Measurements from ENCODE around the gene GRK6. TPM values are rescaled to one million over a fixed set of nuclear protein-coding genes. Genes with fewer than 3 reads are reported as not detected.

GRK6 gene
- total and polyA plus RNA-seq, 9 of the 15 experiments (the other 6 are each of a cell fraction or from before 2014, with no cell fraction given) = 0.63 to 122 (median 44.5) TPM

DNA sequence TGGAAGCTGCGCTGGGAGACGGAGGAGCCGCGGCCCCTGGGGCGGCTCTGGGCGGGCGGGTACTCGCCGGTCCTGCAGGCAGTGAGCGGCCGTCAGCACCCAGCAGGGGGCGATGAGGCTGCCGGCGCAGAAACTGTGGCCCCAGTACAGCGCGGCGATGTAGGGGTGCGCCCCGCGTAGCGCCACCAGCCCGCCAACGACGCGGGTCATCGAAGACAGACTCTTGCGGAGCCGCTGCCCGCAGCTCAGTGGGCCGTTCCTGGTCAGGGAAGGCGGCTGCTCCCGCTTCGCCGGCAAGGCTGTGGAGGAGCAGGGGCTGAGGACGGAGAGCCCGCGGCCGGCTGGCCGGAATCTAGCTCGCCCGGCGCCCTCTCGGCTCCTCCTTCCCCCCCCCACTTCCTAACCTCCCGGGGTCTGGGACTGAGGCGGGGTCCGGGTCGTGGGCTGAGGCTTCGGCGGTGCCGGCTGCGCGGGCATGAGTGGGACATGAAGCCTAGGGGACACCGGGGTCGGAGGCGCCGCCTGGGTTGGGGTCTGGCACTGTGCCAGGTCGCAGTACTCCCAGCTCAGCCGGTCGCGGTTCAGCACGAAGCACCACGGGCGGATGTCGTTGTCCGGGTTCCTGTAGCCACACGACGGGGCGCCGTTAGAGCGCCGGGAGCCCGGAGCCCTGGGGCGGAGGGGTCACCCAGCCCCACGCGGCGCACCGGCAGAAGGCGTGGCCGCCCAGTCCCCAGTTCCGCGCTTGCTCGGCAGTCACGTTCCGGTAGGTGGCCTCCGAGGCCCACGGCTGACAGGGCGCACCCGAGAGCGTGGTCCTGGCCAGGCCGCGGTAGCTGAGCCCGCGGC, 22.5 kb upstream of the GRK6 start (continued):
- TF ChIP-seq CBX3 (IDR thresholded peaks at IDR 0.05; ENCODE audit: borderline replicate concordance in 1 of 2, low read length in 2 of 2) (peak in 1 of 2 experiments; percentile 73; a peak in 1 of 3 replicates), ZNF354B (CRISPR knock-in tag; IDR thresholded peaks at IDR 0.05) (no peak), MAFG (tag; conservative IDR thresholded peaks at IDR 0.05) (no peak), MIER1 (IDR thresholded peaks at IDR 0.05; ENCODE audit: low read depth) (no peak), ARID1B (IDR thresholded peaks at IDR 0.05) (peak; percentile 55), NFIC (IDR thresholded peaks at IDR 0.05) (peak; percentile 100)
- TF ChIP-seq, protein P1, sequence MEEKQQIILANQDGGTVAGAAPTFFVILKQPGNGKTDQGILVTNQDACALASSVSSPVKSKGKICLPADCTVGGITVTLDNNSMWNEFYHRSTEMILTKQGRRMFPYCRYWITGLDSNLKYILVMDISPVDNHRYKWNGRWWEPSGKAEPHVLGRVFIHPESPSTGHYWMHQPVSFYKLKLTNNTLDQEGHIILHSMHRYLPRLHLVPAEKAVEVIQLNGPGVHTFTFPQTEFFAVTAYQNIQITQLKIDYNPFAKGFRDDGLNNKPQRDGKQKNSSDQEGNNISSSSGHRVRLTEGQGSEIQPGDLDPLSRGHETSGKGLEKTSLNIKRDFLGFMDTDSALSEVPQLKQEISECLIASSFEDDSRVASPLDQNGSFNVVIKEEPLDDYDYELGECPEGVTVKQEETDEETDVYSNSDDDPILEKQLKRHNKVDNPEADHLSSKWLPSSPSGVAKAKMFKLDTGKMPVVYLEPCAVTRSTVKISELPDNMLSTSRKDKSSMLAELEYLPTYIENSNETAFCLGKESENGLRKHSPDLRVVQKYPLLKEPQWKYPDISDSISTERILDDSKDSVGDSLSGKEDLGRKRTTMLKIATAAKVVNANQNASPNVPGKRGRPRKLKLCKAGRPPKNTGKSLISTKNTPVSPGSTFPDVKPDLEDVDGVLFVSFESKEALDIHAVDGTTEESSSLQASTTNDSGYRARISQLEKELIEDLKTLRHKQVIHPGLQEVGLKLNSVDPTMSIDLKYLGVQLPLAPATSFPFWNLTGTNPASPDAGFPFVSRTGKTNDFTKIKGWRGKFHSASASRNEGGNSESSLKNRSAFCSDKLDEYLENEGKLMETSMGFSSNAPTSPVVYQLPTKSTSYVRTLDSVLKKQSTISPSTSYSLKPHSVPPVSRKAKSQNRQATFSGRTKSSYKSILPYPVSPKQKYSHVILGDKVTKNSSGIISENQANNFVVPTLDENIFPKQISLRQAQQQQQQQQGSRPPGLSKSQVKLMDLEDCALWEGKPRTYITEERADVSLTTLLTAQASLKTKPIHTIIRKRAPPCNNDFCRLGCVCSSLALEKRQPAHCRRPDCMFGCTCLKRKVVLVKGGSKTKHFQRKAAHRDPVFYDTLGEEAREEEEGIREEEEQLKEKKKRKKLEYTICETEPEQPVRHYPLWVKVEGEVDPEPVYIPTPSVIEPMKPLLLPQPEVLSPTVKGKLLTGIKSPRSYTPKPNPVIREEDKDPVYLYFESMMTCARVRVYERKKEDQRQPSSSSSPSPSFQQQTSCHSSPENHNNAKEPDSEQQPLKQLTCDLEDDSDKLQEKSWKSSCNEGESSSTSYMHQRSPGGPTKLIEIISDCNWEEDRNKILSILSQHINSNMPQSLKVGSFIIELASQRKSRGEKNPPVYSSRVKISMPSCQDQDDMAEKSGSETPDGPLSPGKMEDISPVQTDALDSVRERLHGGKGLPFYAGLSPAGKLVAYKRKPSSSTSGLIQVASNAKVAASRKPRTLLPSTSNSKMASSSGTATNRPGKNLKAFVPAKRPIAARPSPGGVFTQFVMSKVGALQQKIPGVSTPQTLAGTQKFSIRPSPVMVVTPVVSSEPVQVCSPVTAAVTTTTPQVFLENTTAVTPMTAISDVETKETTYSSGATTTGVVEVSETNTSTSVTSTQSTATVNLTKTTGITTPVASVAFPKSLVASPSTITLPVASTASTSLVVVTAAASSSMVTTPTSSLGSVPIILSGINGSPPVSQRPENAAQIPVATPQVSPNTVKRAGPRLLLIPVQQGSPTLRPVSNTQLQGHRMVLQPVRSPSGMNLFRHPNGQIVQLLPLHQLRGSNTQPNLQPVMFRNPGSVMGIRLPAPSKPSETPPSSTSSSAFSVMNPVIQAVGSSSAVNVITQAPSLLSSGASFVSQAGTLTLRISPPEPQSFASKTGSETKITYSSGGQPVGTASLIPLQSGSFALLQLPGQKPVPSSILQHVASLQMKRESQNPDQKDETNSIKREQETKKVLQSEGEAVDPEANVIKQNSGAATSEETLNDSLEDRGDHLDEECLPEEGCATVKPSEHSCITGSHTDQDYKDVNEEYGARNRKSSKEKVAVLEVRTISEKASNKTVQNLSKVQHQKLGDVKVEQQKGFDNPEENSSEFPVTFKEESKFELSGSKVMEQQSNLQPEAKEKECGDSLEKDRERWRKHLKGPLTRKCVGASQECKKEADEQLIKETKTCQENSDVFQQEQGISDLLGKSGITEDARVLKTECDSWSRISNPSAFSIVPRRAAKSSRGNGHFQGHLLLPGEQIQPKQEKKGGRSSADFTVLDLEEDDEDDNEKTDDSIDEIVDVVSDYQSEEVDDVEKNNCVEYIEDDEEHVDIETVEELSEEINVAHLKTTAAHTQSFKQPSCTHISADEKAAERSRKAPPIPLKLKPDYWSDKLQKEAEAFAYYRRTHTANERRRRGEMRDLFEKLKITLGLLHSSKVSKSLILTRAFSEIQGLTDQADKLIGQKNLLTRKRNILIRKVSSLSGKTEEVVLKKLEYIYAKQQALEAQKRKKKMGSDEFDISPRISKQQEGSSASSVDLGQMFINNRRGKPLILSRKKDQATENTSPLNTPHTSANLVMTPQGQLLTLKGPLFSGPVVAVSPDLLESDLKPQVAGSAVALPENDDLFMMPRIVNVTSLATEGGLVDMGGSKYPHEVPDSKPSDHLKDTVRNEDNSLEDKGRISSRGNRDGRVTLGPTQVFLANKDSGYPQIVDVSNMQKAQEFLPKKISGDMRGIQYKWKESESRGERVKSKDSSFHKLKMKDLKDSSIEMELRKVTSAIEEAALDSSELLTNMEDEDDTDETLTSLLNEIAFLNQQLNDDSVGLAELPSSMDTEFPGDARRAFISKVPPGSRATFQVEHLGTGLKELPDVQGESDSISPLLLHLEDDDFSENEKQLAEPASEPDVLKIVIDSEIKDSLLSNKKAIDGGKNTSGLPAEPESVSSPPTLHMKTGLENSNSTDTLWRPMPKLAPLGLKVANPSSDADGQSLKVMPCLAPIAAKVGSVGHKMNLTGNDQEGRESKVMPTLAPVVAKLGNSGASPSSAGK (IDR thresholded peaks at IDR 0.05) = peak; percentile 81
- TF ChIP-seq, protein P2, sequence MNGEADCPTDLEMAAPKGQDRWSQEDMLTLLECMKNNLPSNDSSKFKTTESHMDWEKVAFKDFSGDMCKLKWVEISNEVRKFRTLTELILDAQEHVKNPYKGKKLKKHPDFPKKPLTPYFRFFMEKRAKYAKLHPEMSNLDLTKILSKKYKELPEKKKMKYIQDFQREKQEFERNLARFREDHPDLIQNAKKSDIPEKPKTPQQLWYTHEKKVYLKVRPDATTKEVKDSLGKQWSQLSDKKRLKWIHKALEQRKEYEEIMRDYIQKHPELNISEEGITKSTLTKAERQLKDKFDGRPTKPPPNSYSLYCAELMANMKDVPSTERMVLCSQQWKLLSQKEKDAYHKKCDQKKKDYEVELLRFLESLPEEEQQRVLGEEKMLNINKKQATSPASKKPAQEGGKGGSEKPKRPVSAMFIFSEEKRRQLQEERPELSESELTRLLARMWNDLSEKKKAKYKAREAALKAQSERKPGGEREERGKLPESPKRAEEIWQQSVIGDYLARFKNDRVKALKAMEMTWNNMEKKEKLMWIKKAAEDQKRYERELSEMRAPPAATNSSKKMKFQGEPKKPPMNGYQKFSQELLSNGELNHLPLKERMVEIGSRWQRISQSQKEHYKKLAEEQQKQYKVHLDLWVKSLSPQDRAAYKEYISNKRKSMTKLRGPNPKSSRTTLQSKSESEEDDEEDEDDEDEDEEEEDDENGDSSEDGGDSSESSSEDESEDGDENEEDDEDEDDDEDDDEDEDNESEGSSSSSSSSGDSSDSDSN (IDR thresholded peaks at IDR 0.05; ENCODE audit: borderline replicate concordance in 1 of 2, low read depth in 2 of 2, low read length in 2 of 2) = peak; percentile 41 to 83; a peak in 2 of 4 replicates
- TF ChIP-seq, protein P3, sequence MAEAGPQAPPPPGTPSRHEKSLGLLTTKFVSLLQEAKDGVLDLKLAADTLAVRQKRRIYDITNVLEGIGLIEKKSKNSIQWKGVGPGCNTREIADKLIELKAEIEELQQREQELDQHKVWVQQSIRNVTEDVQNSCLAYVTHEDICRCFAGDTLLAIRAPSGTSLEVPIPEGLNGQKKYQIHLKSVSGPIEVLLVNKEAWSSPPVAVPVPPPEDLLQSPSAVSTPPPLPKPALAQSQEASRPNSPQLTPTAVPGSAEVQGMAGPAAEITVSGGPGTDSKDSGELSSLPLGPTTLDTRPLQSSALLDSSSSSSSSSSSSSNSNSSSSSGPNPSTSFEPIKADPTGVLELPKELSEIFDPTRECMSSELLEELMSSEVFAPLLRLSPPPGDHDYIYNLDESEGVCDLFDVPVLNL (CRISPR knock-in tag; IDR thresholded peaks at IDR 0.05; ENCODE audit: low read depth) = peak; percentile 70

All from K562 (cell line).